Measurements from ENCODE around the gene HAPLN3.

GRCh38 chr15:88913850-88914169 is 18.5 kb upstream of the HAPLN3 start:
- TF ChIP-seq CTCF (IDR thresholded peaks at IDR 0.05) (no peak), POLR2A (IDR thresholded peaks at IDR 0.05) (no peak)
